K562 treated with DMSO at 1 percent for 24 hours (cell line): Measurements from ENCODE around the gene TOP3A. TPM values are rescaled to one million over a fixed set of nuclear protein-coding genes. Genes with fewer than 3 reads are reported as not detected.

Experiments
- total RNA-seq: library from RNA; unstranded; fragments of 300-600 nt; gene quantifications from 2 replicates; pipeline ENCODE4 v1.2.3, GENCODE V29; 2022; ENCODE audit warnings: low read depth; ENCODE audit not compliant: insufficient read depth

TOP3A gene
- 21.5 and 21.6 TPM in 2 replicates for total RNA-seq

GRCh38 chr17:18314731-18315561 is at the start of gene TOP3A, which contains the start of gene SMCR8:
TOP3A (minus strand) TSS chr17:18314994; CDS start chr17:18314778, 216 bp downstream.
SMCR8 (plus strand) TSS chr17:18315293; CDS start chr17:18315790, 497 bp downstream.

GRCh38 chr17:18363101-18364049 is 48.6 kb upstream of the TOP3A start, which contains the start of gene SHMT1:
SHMT1 (minus strand) TSS chr17:18363550; CDS start chr17:18355981, 7,569 bp downstream.

GRCh38 chr17:18260332-18261145 is 54.3 kb downstream of the TOP3A start, which contains the start of gene MIEF2:
MIEF2 (plus strand) TSS chr17:18260662; CDS start chr17:18262721, 2,059 bp downstream.

GRCh38 chr17:18258356-18259038 is 56.3 kb downstream of the TOP3A start, which contains the start of gene FLII:
FLII (minus strand) TSS chr17:18258738; CDS start chr17:18258690, 48 bp downstream.

GRCh38 chr17:18225121-18225641 is 89.6 kb downstream of the TOP3A start, which contains the start of gene LLGL1:
LLGL1 (plus strand) TSS chr17:18225635; CDS start chr17:18225683, 48 bp downstream.

Other genes with a start within 250 kb of the TOP3A start
- gene DRG2, start 227.0 kb downstream of the TOP3A start, total RNA-seq, result 29.4 and 34.0 TPM in 2 replicates
- 0.29 TPM in 1 of 2 replicates, not detected in the other for gene MYO15A, start 206.2 kb downstream of the TOP3A start, total RNA-seq
- gene ALKBH5, start 131.2 kb downstream of the TOP3A start, total RNA-seq, result 57.3 and 63.2 TPM in 2 replicates
- 23.9 and 28.7 TPM in 2 replicates for gene LLGL1, start 89.4 kb downstream of the TOP3A start, total RNA-seq
- gene FLII, start 56.3 kb downstream of the TOP3A start, total RNA-seq, result 147 and 152 TPM in 2 replicates
- gene MIEF2, start 54.3 kb downstream of the TOP3A start, total RNA-seq, result 10.7 and 12.1 TPM in 2 replicates
- 9.4 and 10.8 TPM in 2 replicates for gene SMCR8, start 299 bp upstream of the TOP3A start, total RNA-seq
- 37.8 and 39.8 TPM in 2 replicates for gene SHMT1, start 48.6 kb upstream of the TOP3A start, total RNA-seq
- gene EVPLL, start 62.8 kb upstream of the TOP3A start, total RNA-seq, result not detected in 2 replicates
- gene LGALS9C, start 161.8 kb upstream of the TOP3A start, total RNA-seq, result not detected in 2 replicates